EH (cell line): ENCODE measurements around the gene SH3RF2.
"Not testable (repeated sequence)": the region's sequence is repeated elsewhere in the genome, so short reads cannot be mapped to it uniquely, and the experiment has no call there.

ENCODE experiments used
- DNase-seq: peaks from one replicate; pipeline ENCODE4 v3.0.0-alpha.2; 2015; ENCODE audit warnings: low read depth

Gene SH3RF2

GRCh38 chr5:146079695-146080373 lies 143.5 kb downstream of the SH3RF2 start:
- DNase-seq = no peak

- DNase-seq = peak; percentile 17
Measured at GRCh38 chr5:146081556-146081955, 145.2 kb downstream of the SH3RF2 start.

- DNase-seq = no peak
Measured at GRCh38 chr5:146082798-146083197, 146.4 kb downstream of the SH3RF2 start.

- no peak for DNase-seq
Measured at GRCh38 chr5:146084376-146084775, 148.0 kb downstream of the SH3RF2 start.

GRCh38 chr5:146088098-146088497 lies 151.7 kb downstream of the SH3RF2 start:
- DNase-seq = no peak

- no peak for DNase-seq
Measured at GRCh38 chr5:146089287-146089686, 152.9 kb downstream of the SH3RF2 start.

- DNase-seq = no peak
Measured at GRCh38 chr5:146091881-146092280, 155.5 kb downstream of the SH3RF2 start.

GRCh38 chr5:146098047-146098446 lies 161.7 kb downstream of the SH3RF2 start:
- no peak for DNase-seq

- no peak for DNase-seq
Measured at GRCh38 chr5:146101646-146102045, 165.3 kb downstream of the SH3RF2 start.

GRCh38 chr5:146103594-146103993 lies 167.2 kb downstream of the SH3RF2 start:
- no peak for DNase-seq

- DNase-seq = no peak
Measured at GRCh38 chr5:146105477-146105876, 169.1 kb downstream of the SH3RF2 start, which contains the start of gene PLAC8L1. PLAC8L1 (minus strand) TSS chr5:146105577; CDS start chr5:146104311, 1,266 bp downstream.

- DNase-seq = peak; percentile 60
Measured at GRCh38 chr5:146107901-146108300, 171.5 kb downstream of the SH3RF2 start.

GRCh38 chr5:146108870-146109269 lies 172.5 kb downstream of the SH3RF2 start:
- DNase-seq = not testable (repeated sequence)

GRCh38 chr5:146109379-146109778 lies 173.0 kb downstream of the SH3RF2 start:
- no peak for DNase-seq

GRCh38 chr5:146111409-146111808 lies 175.0 kb downstream of the SH3RF2 start:
- no peak for DNase-seq

- DNase-seq = no peak
Measured at GRCh38 chr5:146112476-146112875, 176.1 kb downstream of the SH3RF2 start.
